Endodermal cell (in vitro differentiated cells): ENCODE results near the gene BSN. TPM values are rescaled to one million over a fixed set of nuclear protein-coding genes. Genes with fewer than 3 reads are reported as not detected.

ENCODE experiments used
- DNase-seq: peaks from one replicate; pipeline ENCODE4 v3.0.0-alpha.2; 2017
- H3K27ac ChIP-seq: 2 replicates; pipeline ENCODE4 v1.5.1; 2013; ENCODE audit warnings: mild to moderate bottlenecking, low read depth, low read length, moderate library complexity
- H3K27me3 ChIP-seq: 2 replicates; pipeline ENCODE4 v1.6.1; 2013; ENCODE audit warnings: mild to moderate bottlenecking, low read length, moderate library complexity; ENCODE audit not compliant: insufficient read depth, control insufficient read depth, poor library complexity, severe bottlenecking
- H3K36me3 ChIP-seq: 2 replicates; pipeline ENCODE4 v1.7.0; 2013; ENCODE audit warnings: mild to moderate bottlenecking, low read length, moderate library complexity; ENCODE audit not compliant: control insufficient read depth, insufficient read depth
- H3K4me1 ChIP-seq: one replicate; pipeline ENCODE4 v1.7.0; 2013; ENCODE audit warnings: low read length; ENCODE audit not compliant: control insufficient read depth, insufficient read depth
- H3K4me3 ChIP-seq: 2 replicates; pipeline ENCODE4 v1.5.1; 2013; ENCODE audit warnings: mild to moderate bottlenecking, low read length, moderate library complexity
- H3K9ac ChIP-seq: 2 replicates; pipeline ENCODE4 v1.6.1; 2013; ENCODE audit warnings: mild to moderate bottlenecking, low read length, moderate library complexity; ENCODE audit not compliant: poor library complexity, severe bottlenecking; ENCODE audit errors: extremely low read depth
- H3K9me3 ChIP-seq: 2 replicates; pipeline ENCODE4 v1.6.1; 2013; ENCODE audit warnings: mild to moderate bottlenecking, low read length, moderate library complexity; ENCODE audit not compliant: control insufficient read depth
- H3K27ac Mint-ChIP-seq: 2 replicates; pipeline ENCODE4 v1.8.0; 2020; ENCODE audit warnings: mixed read lengths
- H3K27me3 Mint-ChIP-seq: 2 replicates; pipeline ENCODE4 v1.8.0; 2021; ENCODE audit warnings: mild to moderate bottlenecking, mixed read lengths; ENCODE audit not compliant: insufficient read depth
- H3K36me3 Mint-ChIP-seq: 2 replicates; pipeline ENCODE4 v1.8.0; 2020; ENCODE audit warnings: low read depth, mixed read lengths
- H3K4me1 Mint-ChIP-seq: 2 replicates; pipeline ENCODE4 v1.8.0; 2020; ENCODE audit warnings: mixed read lengths
- H3K4me3 Mint-ChIP-seq: 2 replicates; pipeline ENCODE4 v1.8.0; 2020; ENCODE audit warnings: mild to moderate bottlenecking, moderate library complexity, mixed read lengths
- H3K9me3 Mint-ChIP-seq: 2 replicates; pipeline ENCODE4 v1.8.0; 2020; ENCODE audit warnings: mild to moderate bottlenecking, mixed read lengths
- CTCF ChIP-seq: fragments of 200-600 bp; sonication (generic); conservative IDR thresholded peaks from 2 replicates; pipeline ENCODE4 v1.5.0; 2021; ENCODE audit warnings: antibody characterized with exemption, mild to moderate bottlenecking
- WGBS, 2 experiments: methylation state at CpG; one replicate each; pipeline versions ENCODE4 v1.1.5 to v1.1.7; 2013; ENCODE audit warnings: missing lambda C conversion rate in 2 of 2, mixed read lengths in 1 of 2; ENCODE audit not compliant: insufficient coverage in 1 of 2, insufficient read length in 1 of 2; 5-methylcytosine and 5-hydroxymethylcytosine counted together
- total RNA-seq, 2 donors: library from RNA; stranded (reverse); fragmentation: NEBNext Ultra II Directional in 1 of 2; extraction: Animal tissue kit (Norgen Biotek cat#: 25700) in 1 of 2; gene quantifications; 2 replicates in 1 of 2; 3 replicates in 1 of 2; pipeline ENCODE4 v1.2.1, GENCODE V29; 2021

BSN gene
- total RNA-seq, 2 donors from 2014 or later: 2.4 to 2.5 TPM

GRCh38 chr3:49671291-49672288 lies 117.3 kb downstream of the BSN start:
- no peaks in the 10 kb centered on the region for H3K27me3 Mint-ChIP-seq
- Histone ChIP-seq H3K36me3 (peaks cover 12% of the 10 kb centered on the region), H3K27me3 (no peaks in the 10 kb centered on the region), H3K4me1 (peaks cover 3% of the 10 kb centered on the region), H3K27ac (no peak overlapping the region), H3K9ac (no peak overlapping the region), H3K4me3 (no peak overlapping the region), H3K9me3 (no peaks in the 10 kb centered on the region)
- H3K36me3 Mint-ChIP-seq: peaks cover 10% of the 10 kb centered on the region
- peak; percentile 95 for DNase-seq
- H3K9me3 Mint-ChIP-seq: no peaks in the 10 kb centered on the region
- WGBS, 2 experiments: 60 to 73% methylated on average over 6 to 11 of the region's 11 CpGs
- TF ChIP-seq CTCF: peak; percentile 94
- H3K27ac Mint-ChIP-seq: no peak overlapping the region
- H3K4me1 Mint-ChIP-seq: peaks cover 22% of the 10 kb centered on the region
- H3K4me3 Mint-ChIP-seq: no peak overlapping the region

GRCh38 chr3:49673121-49673714 lies 118.9 kb downstream of the BSN start:
- H3K27me3 Mint-ChIP-seq: no peaks in the 10 kb centered on the region
- H3K36me3 ChIP-seq: peaks cover 28% of the 10 kb centered on the region
- peak overlapping the region; percentile 98 for H3K27ac Mint-ChIP-seq
- TF ChIP-seq CTCF: no peak
- H3K27ac ChIP-seq: peak overlapping the region; percentile 91
- 21 to 22% methylated on average over 9 to 17 of the region's 17 CpGs for WGBS, 2 experiments
- DNase-seq: no peak
- H3K9me3 ChIP-seq: no peaks in the 10 kb centered on the region
- no peaks in the 10 kb centered on the region for H3K27me3 ChIP-seq
- peaks cover 19% of the 10 kb centered on the region for H3K4me1 Mint-ChIP-seq
- peak overlapping the region; percentile 84 for H3K4me3 Mint-ChIP-seq
- H3K9me3 Mint-ChIP-seq: no peaks in the 10 kb centered on the region
- H3K36me3 Mint-ChIP-seq: peaks cover 23% of the 10 kb centered on the region
- H3K4me1 ChIP-seq: peaks cover 3% of the 10 kb centered on the region
- H3K4me3 ChIP-seq: peak overlapping the region; percentile 82
- peak overlapping the region; percentile 53 for H3K9ac ChIP-seq

GRCh38 chr3:49673715-49674496 lies 119.6 kb downstream of the BSN start, which contains the start of gene APEH:
Gene APEH, plus strand, starts transcription at chr3:49674351. Its CDS starts 51 bp downstream, at chr3:49674402.
- H3K27ac ChIP-seq: peak within 1 kb of the TSS; percentile 91
- Mint-ChIP-seq H3K36me3 (peaks cover 28% of the 10 kb centered on the region), H3K4me1 (peaks cover 15% of the 10 kb centered on the region), H3K9me3 (no peaks in the 10 kb centered on the region), H3K27ac (peak within 1 kb of the TSS; percentile 98), H3K27me3 (no peaks in the 10 kb centered on the region), H3K4me3 (peak within 1 kb of the TSS; percentile 84)
- 0% methylated on average over 31 to 70 of the region's 71 CpGs for WGBS, 2 experiments
- H3K9ac ChIP-seq: peak within 1 kb of the TSS; percentile 60
- H3K9me3 ChIP-seq: no peaks in the 10 kb centered on the region
- no peaks in the 10 kb centered on the region for H3K27me3 ChIP-seq
- no peak for TF ChIP-seq CTCF
- peak; percentile 99 for DNase-seq
- H3K4me1 ChIP-seq: peaks cover 3% of the 10 kb centered on the region
- peaks cover 35% of the 10 kb centered on the region for H3K36me3 ChIP-seq
- peak within 1 kb of the TSS; percentile 82 for H3K4me3 ChIP-seq
